Thyroid gland (tissue), 4 donors: ENCODE data around the gene GYPC.

Source experiments
- CTCF ChIP-seq, 6 experiments: fragments of 200-600 bp in 3 of 6; fragments of 450-650 bp in 3 of 6; sonication (generic) in 3 of 6; IDR thresholded peaks; one replicate each; pipeline ENCODE4 v1.5.1; 2016 to 2019; ENCODE audit warnings: antibody characterized with exemption in 6 of 6, mild to moderate bottlenecking in 2 of 6, inconsistent platforms in 1 of 6, moderate library complexity in 1 of 6
- POLR2A ChIP-seq, 2 donors: fragments of 450-650 bp; IDR thresholded peaks; one replicate each; pipeline ENCODE4 v1.6.1; 2017; ENCODE audit warnings: antibody characterized with exemption in 2 of 2, mild to moderate bottlenecking in 2 of 2, moderate library complexity in 1 of 2

GRCh38 chr2:126646026-126646425, 9.9 kb upstream of the GYPC start:
- no peak for TF ChIP-seq CTCF (IDR thresholded peaks at IDR 0.05)
- no peak for TF ChIP-seq POLR2A (IDR thresholded peaks at IDR 0.05)
